H1 (cell line): ENCODE measurements around the gene TRABD2B. TPM values are rescaled to one million over a fixed set of nuclear protein-coding genes. Genes with fewer than 3 reads are reported as not detected.

ENCODE experiments used
- ASH2L ChIP-seq: fragments of 200-600, 300-600 bp; sonication (generic); IDR thresholded peaks from one replicate; pipeline ENCODE4 v1.7.1; 2017; ENCODE audit warnings: low read length
- CBX5 ChIP-seq: fragments of 300-800, 300-1000 bp; sonication (generic); IDR thresholded peaks from 2 replicates; pipeline ENCODE4 v1.7.1; 2016; ENCODE audit warnings: antibody characterized with exemption, low read length, low read depth
- CEBPB ChIP-seq: IDR thresholded peaks from 2 replicates; pipeline ENCODE4 v1.6.1; 2012; ENCODE audit warnings: low read depth, low read length
- CHD7 ChIP-seq: fragments of 300-600 bp; sonication (generic); IDR thresholded peaks from 2 replicates; pipeline ENCODE4 v1.7.1; 2012; ENCODE audit warnings: low read length, moderate library complexity, mild to moderate bottlenecking, inconsistent platforms; ENCODE audit not compliant: insufficient replicate concordance
- EZH2 ChIP-seq: fragments of 200-600 bp; sonication (generic); IDR thresholded peaks from 2 replicates; pipeline ENCODE4 v1.7.1; 2012; ENCODE audit warnings: low read depth, mild to moderate bottlenecking, moderate library complexity, low read length, inconsistent platforms; ENCODE audit not compliant: severe bottlenecking
- GABPA ChIP-seq: IDR thresholded peaks from 2 replicates; pipeline ENCODE4 v1.6.1; 2011; ENCODE audit warnings: mild to moderate bottlenecking, low read length, moderate library complexity, borderline replicate concordance; ENCODE audit not compliant: insufficient read depth
- HDAC2 ChIP-seq, 2 experiments: fragments of 300-600 bp in 1 of 2; sonication (generic) in 1 of 2; IDR thresholded peaks; 2 replicates each; pipeline ENCODE4 v1.6.1; 2011 to 2012; ENCODE audit warnings: low read depth in 2 of 2, low read length in 2 of 2, mild to moderate bottlenecking in 2 of 2, moderate library complexity in 2 of 2, borderline replicate concordance in 1 of 2, inconsistent platforms in 1 of 2
- KDM1A ChIP-seq: fragments of 200-600, 300-600 bp; sonication (generic); IDR thresholded peaks from 2 replicates; pipeline ENCODE4 v1.7.1; 2016; ENCODE audit warnings: mild to moderate bottlenecking, low read length, borderline replicate concordance
- KDM4A ChIP-seq: IDR thresholded peaks from one replicate; pipeline ENCODE4 v1.7.1; 2012; ENCODE audit warnings: low read depth, mild to moderate bottlenecking, moderate library complexity, low read length, inconsistent platforms; ENCODE audit not compliant: severe bottlenecking
- NRF1 ChIP-seq: IDR thresholded peaks from 2 replicates; pipeline ENCODE4 v1.6.1; 2011; ENCODE audit warnings: mild to moderate bottlenecking, low read depth, low read length, improper control_type of control experiment
- POLR2AphosphoS5 ChIP-seq: IDR thresholded peaks from 2 replicates; pipeline ENCODE4 v1.6.1; 2011; ENCODE audit warnings: low read depth, low read length
- polyA plus RNA-seq, 7 experiments: library from polyadenylated mRNA; depleted of rRNA in 3 of 7; stranded (reverse) in 5 of 7; unstranded in 2 of 7; fragments of >200 nt in 5 of 7; fragments of 200-250 nt in 2 of 7; gene quantifications; 1 replicate in 5 of 7; 2 replicates in 1 of 7; 4 replicates in 1 of 7; pipeline versions ENCODE4 v1.2.1 to v1.2.3, GENCODE V29; 2011 to 2013; ENCODE audit warnings: missing spikeins in 2 of 7, mixed read lengths in 2 of 7
- total RNA-seq: library from RNA; stranded (reverse); fragmentation: NEBNext Ultra II Directional; extraction: Animal tissue kit (Norgen Biotek cat#: 25700); gene quantifications from 2 replicates; pipeline ENCODE4 v1.2.1, GENCODE V29; 2021

TRABD2B gene
- total and polyA plus RNA-seq, 2 of the 8 experiments (the other 6 are each of a cell fraction or from before 2014, with no cell fraction given): 0.95 to 3.4 TPM

GRCh38 chr1:47972864-47973432, 24.2 kb downstream of the TRABD2B start (continued):
- no peak for TF ChIP-seq CHD7
- TF ChIP-seq CEBPB: peak; percentile 87
- no peak for TF ChIP-seq KDM4A
- TF ChIP-seq EZH2: no peak
- TF ChIP-seq KDM1A: no peak
- TF ChIP-seq NRF1: no peak
- TF ChIP-seq POLR2AphosphoS5: no peak
- no peak for TF ChIP-seq ASH2L
- TF ChIP-seq GABPA: no peak
- TF ChIP-seq HDAC2 (IDR thresholded peaks at IDR 0.05; ENCODE audit: borderline replicate concordance in 1 of 2, low read depth in 2 of 2, low read length in 2 of 2): no peak
- TF ChIP-seq CBX5: no peak
